ENCODE results near the gene KRT72. TPM values are rescaled to one million over a fixed set of nuclear protein-coding genes. Genes with fewer than 3 reads are reported as not detected.
A peak's percentile ranks its signal among the peaks of the same experiment; 100 is the strongest.

KRT72 gene
- polyA plus RNA-seq, 5 donors: 0.09 to 0.46 (median 0.18) TPM

GRCh38 chr12:52579468-52580465, 21.5 kb downstream of the KRT72 start:
- no peak for DNase-seq

GRCh38 chr12:52578469-52578868, 22.8 kb downstream of the KRT72 start:
- DNase-seq: no peak

- no peak for DNase-seq
Measured at GRCh38 chr12:52577316-52577715, 23.9 kb downstream of the KRT72 start.

GRCh38 chr12:52575948-52576347, 25.3 kb downstream of the KRT72 start:
- no peak for DNase-seq

- DNase-seq: no peak
Measured at GRCh38 chr12:52575256-52575655, 26.0 kb downstream of the KRT72 start.

- no peak for DNase-seq
Measured at GRCh38 chr12:52573743-52574142, 27.5 kb downstream of the KRT72 start, which contains the start of gene KRT74. TSS of gene KRT74 (minus strand) at chr12:52573843. CDS start at chr12:52573777, 66 bp downstream.

- DNase-seq: no peak
Measured at GRCh38 chr12:52573306-52573705, 28.0 kb downstream of the KRT72 start.

GRCh38 chr12:52570511-52570910, 30.8 kb downstream of the KRT72 start:
- DNase-seq: no peak

GRCh38 chr12:52568111-52568510, 33.2 kb downstream of the KRT72 start:
- DNase-seq: no peak

GRCh38 chr12:52566847-52567291, 34.4 kb downstream of the KRT72 start:
- DNase-seq: no peak

- no peak for DNase-seq
Measured at GRCh38 chr12:52564582-52564981, 36.7 kb downstream of the KRT72 start.

- DNase-seq: no peak
Measured at GRCh38 chr12:52561880-52562449, 39.3 kb downstream of the KRT72 start.

GRCh38 chr12:52559979-52560378, 41.3 kb downstream of the KRT72 start:
- no peak for DNase-seq

GRCh38 chr12:52558781-52559445, 42.4 kb downstream of the KRT72 start:
- no peak for DNase-seq

GRCh38 chr12:52557476-52557875, 43.8 kb downstream of the KRT72 start:
- no peak for DNase-seq

- no peak for DNase-seq
Measured at GRCh38 chr12:52555577-52555976, 45.7 kb downstream of the KRT72 start.

GRCh38 chr12:52552681-52553195, 48.5 kb downstream of the KRT72 start, which contains the start of gene KRT71:
TSS of gene KRT71 (minus strand) at chr12:52553145. CDS start at chr12:52553077, 68 bp downstream.
- DNase-seq: no peak

GRCh38 chr12:52552055-52552454, 49.2 kb downstream of the KRT72 start:
- no peak for DNase-seq

- DNase-seq: peak; percentile 22 to 24
Measured at GRCh38 chr12:52551216-52551865, 49.9 kb downstream of the KRT72 start.

GRCh38 chr12:52546126-52546525, 55.1 kb downstream of the KRT72 start:
- DNase-seq: no peak

All from right lung (tissue), 5 donors.